ENCODE measurements around the gene CENPQ. TPM values are rescaled to one million over a fixed set of nuclear protein-coding genes. Genes with fewer than 3 reads are reported as not detected.

The CENPQ gene
- total RNA-seq, 1 experiment from 2014 or later, result 11.3 TPM

DNA sequence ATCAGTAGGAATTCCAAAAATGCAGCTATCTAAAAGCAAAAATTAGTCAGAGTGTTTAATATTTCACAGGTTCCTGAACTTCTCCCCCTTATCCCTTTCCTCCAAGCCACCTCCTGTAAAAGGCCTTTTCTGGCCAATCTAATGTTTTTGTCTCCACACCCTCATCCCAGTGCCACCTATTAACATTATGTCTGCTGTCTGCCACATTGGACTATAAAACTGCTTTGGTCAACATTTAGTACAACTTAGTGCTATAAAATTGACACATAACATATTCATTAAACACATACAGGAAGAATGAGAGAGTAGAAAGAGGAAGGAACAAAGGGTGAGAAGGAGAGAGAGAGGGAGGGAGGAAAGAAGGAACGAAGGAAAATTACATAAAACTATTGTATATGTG lies 47.8 kb upstream of the CENPQ start:
- H3K4me2 ChIP-seq (ENCODE audit: low read length), result no peak overlapping the region
- H3K4me1 ChIP-seq (ENCODE audit: control insufficient read depth in 1 of 2, insufficient read depth in 2 of 2, low read length in 2 of 2), result no peaks in the 10 kb centered on the region
- ATAC-seq, result no peak
- no peak overlapping the region for H3K27ac ChIP-seq (ENCODE audit: low read depth, low read length)
- no peaks in the 10 kb centered on the region for H3K9me3 ChIP-seq (ENCODE audit: control insufficient read depth in 1 of 2, insufficient read depth in 1 of 2, low read depth in 1 of 2, low read length in 2 of 2)
- H3K79me2 ChIP-seq (ENCODE audit: insufficient read depth, low read length), result no peaks in the 10 kb centered on the region
- POLR2A ChIA-PET, result no interaction called here
- no peak overlapping the region for H3K9ac ChIP-seq (ENCODE audit: low read length)
- TF ChIP-seq, protein P1, sequence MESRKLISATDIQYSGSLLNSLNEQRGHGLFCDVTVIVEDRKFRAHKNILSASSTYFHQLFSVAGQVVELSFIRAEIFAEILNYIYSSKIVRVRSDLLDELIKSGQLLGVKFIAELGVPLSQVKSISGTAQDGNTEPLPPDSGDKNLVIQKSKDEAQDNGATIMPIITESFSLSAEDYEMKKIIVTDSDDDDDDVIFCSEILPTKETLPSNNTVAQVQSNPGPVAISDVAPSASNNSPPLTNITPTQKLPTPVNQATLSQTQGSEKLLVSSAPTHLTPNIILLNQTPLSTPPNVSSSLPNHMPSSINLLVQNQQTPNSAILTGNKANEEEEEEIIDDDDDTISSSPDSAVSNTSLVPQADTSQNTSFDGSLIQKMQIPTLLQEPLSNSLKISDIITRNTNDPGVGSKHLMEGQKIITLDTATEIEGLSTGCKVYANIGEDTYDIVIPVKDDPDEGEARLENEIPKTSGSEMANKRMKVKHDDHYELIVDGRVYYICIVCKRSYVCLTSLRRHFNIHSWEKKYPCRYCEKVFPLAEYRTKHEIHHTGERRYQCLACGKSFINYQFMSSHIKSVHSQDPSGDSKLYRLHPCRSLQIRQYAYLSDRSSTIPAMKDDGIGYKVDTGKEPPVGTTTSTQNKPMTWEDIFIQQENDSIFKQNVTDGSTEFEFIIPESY (IDR thresholded peaks at IDR 0.05; ENCODE audit: extremely low read depth, insufficient replicate concordance, low read length), result no peak
- TF ChIP-seq JUND (IDR thresholded peaks at IDR 0.05) (no peak), EZH2phosphoT487 (IDR thresholded peaks at IDR 0.05; ENCODE audit: borderline replicate concordance) (no peak), TCF7L2 (IDR thresholded peaks at IDR 0.05; ENCODE audit: borderline replicate concordance, extremely low read depth, insufficient read depth, insufficient read length) (no peak), ELF1 (IDR thresholded peaks at IDR 0.05; ENCODE audit: borderline replicate concordance, low read depth) (no peak), CEBPB (IDR thresholded peaks at IDR 0.05; ENCODE audit: low read depth) (no peak), SIN3A (IDR thresholded peaks at IDR 0.05; ENCODE audit: low read depth) (no peak), POLR2AphosphoS5 (IDR thresholded peaks at IDR 0.05; ENCODE audit: low read depth, low read length) (no peak), EGR1 (IDR thresholded peaks at IDR 0.05; ENCODE audit: low read depth) (no peak), CBX3 (IDR thresholded peaks at IDR 0.05; ENCODE audit: low read depth) (no peak), RAD21 (IDR thresholded peaks at IDR 0.05; ENCODE audit: low read depth) (no peak)
- DNase-seq (ENCODE audit: low read depth, low spot score), result no peak
- intact Hi-C loops (cut with micrococcal nuclease), result no loop called here
- H2AFZ ChIP-seq (ENCODE audit: low read depth, low read length, poor library complexity, severe bottlenecking), result no peak overlapping the region
- H3K36me3 ChIP-seq (ENCODE audit: control insufficient read depth in 1 of 2, insufficient read depth in 2 of 2, low read length in 2 of 2), result no peaks in the 10 kb centered on the region
- CTCF ChIA-PET, result no interaction called here
- H3K4me3 ChIP-seq (replicated peaks in 1 of 2; ENCODE audit: low read depth in 1 of 2, low read length in 2 of 2), result no peak overlapping the region
- no peaks in the 10 kb centered on the region for H4K20me1 ChIP-seq (ENCODE audit: insufficient read depth)
- RAD21 ChIA-PET (ENCODE audit: low non-redundant PET in 1 of 2, low total read pairs in 2 of 2, uncharacterized antibody in 2 of 2, unreplicated experiment in 2 of 2), result no interaction called here
- no peaks in the 10 kb centered on the region for H3K27me3 ChIP-seq (ENCODE audit: insufficient read depth, low read length)
- H3K9me2 ChIP-seq (ENCODE audit: insufficient read depth), result no peaks in the 10 kb centered on the region
- BruUV-seq (replicated peaks), result no TSS peak
